ENCODE measurements around the gene MEOX1. TPM values are rescaled to one million over a fixed set of nuclear protein-coding genes. Genes with fewer than 3 reads are reported as not detected.

MEOX1 gene
- total and polyA plus RNA-seq, 2 of the 4 experiments (the other 2 are of a cell fraction): 0.48 to 0.72 TPM

- no peak for ATAC-seq (ENCODE audit: low read depth)
- dilution Hi-C loops (cut with HindIII; ENCODE audit: low sequenced_read_pairs, unreplicated experiment): no loop called here
- CTCF ChIA-PET: no interaction called here
These were observed 43.4 kb downstream of the MEOX1 start for GRCh38 chr17:43618276-43618675.

More at GRCh38 chr17:43618276-43618675, 43.4 kb downstream of the MEOX1 start:
- Histone ChIP-seq H4K5ac (ENCODE audit: low read depth, low read length) (no peak overlapping the region), H4K20me1 (ENCODE audit: insufficient read depth, low read length) (no peaks in the 10 kb centered on the region), H4K8ac (ENCODE audit: low read depth in 2 of 2, low read length in 2 of 2) (no peak overlapping the region), H3K56ac (ENCODE audit: extremely low read depth, insufficient read depth, low read length) (no peak overlapping the region), H3K27me3 (ENCODE audit: control insufficient read depth, insufficient read depth, low read length) (peaks cover 13% of the 10 kb centered on the region), H2AFZ (replicated peaks; ENCODE audit: low read length, poor library complexity) (no peak overlapping the region), H3K9me3 (ENCODE audit: control insufficient read depth, insufficient read depth, low read length) (no peaks in the 10 kb centered on the region), H3K27ac (ENCODE audit: insufficient read depth, low read length) (no peak overlapping the region), H4K91ac (ENCODE audit: insufficient read depth, low read depth, low read length) (no peak overlapping the region), H2AK5ac (ENCODE audit: low read depth, low read length) (no peak overlapping the region), H3K18ac (ENCODE audit: low read depth, low read length) (no peak overlapping the region), H3K4me3 (ENCODE audit: insufficient read depth, low read depth, low read length) (no peak overlapping the region), H2BK120ac (ENCODE audit: low read depth, low read length) (no peak overlapping the region), H3K23ac (ENCODE audit: low read depth, low read length) (no peak overlapping the region), H3K14ac (replicated peaks; ENCODE audit: low read depth, low read length) (no peak overlapping the region), H3K4ac (ENCODE audit: low read depth, low read length) (no peak overlapping the region), H3K4me2 (ENCODE audit: low read depth, low read length) (no peak overlapping the region), H3K9ac (ENCODE audit: low read depth, low read length) (no peak overlapping the region), H2BK15ac (ENCODE audit: low read depth, low read length) (no peak overlapping the region), H2BK20ac (ENCODE audit: low read depth, low read length) (no peak overlapping the region), H3K4me1 (ENCODE audit: control insufficient read depth, insufficient read depth, low read length) (peaks cover 10% of the 10 kb centered on the region), H3K36me3 (ENCODE audit: control insufficient read depth, insufficient read depth, low read length) (no peaks in the 10 kb centered on the region), H3K79me1 (ENCODE audit: low read depth in 1 of 2, low read length in 2 of 2) (no peaks in the 10 kb centered on the region), H2AK9ac (replicated peaks; ENCODE audit: low read depth, low read length, poor library complexity) (no peak overlapping the region), H2BK5ac (ENCODE audit: low read depth, low read length, poor library complexity, severe bottlenecking) (no peak overlapping the region), H3K9me1 (ENCODE audit: insufficient read depth, low read length) (0 out of 2 replicates have a peak, but pooled peaks cover 3% of the 10 kb centered on the region)
- no peak for TF ChIP-seq RCOR1 (IDR thresholded peaks at IDR 0.05; ENCODE audit: insufficient replicate concordance, low read length)
- TF ChIP-seq ELK1 (IDR thresholded peaks at IDR 0.05; ENCODE audit: borderline replicate concordance, low read depth, low read length): no peak
- no peak for TF ChIP-seq CTCF (conservative IDR thresholded peaks at IDR 0.05; ENCODE audit: low read depth, low read length)
- intact Hi-C loops (cut with micrococcal nuclease): no loop called here
- DNase-seq: no peak
- WGBS, 2 experiments (ENCODE audit: extremely low coverage in 2 of 2, insufficient read length in 1 of 2): no CpG with 5 or more reads among the region's 8 CpGs
- POLR2A ChIA-PET (ENCODE audit: unreplicated experiment): no interaction called here
- in situ Hi-C loops (cut with MboI; ENCODE audit: low sequenced_read_pairs): no loop called here
- BruUV-seq (replicated peaks): no TSS peak

Data from IMR-90 (cell line).